Smooth muscle cell (in vitro differentiated cells): Measurements from ENCODE around the gene RANBP17. TPM values are rescaled to one million over a fixed set of nuclear protein-coding genes. Genes with fewer than 3 reads are reported as not detected.
A peak's percentile ranks its signal among the peaks of the same experiment; 100 is the strongest.
"Not testable (repeated sequence)": the region's sequence is repeated elsewhere in the genome, so short reads cannot be mapped to it uniquely, and the experiment has no call there.

Experiments used
- DNase-seq: peaks from one replicate; lab custom pipeline; 2025; ENCODE audit not compliant: unreplicated experiment; lab: John Stamatoyannopoulos, UW
- H2AFZ ChIP-seq: fragments of 200-600 bp; sonication (generic); 2 replicates; pipeline ENCODE4 v1.6.0; 2016; ENCODE audit warnings: antibody characterized with exemption, low read depth, mild to moderate bottlenecking
- H3F3A ChIP-seq: fragments of 200-600 bp; sonication (generic); 2 replicates; pipeline ENCODE4 v1.6.0; 2017; ENCODE audit warnings: antibody characterized with exemption, low read depth
- H3K27ac ChIP-seq: fragments of 200-600 bp; sonication (generic); 2 replicates; pipeline ENCODE4 v1.5.1; 2016; ENCODE audit warnings: low read depth, mild to moderate bottlenecking
- H3K27me3 ChIP-seq: fragments of 200-600 bp; sonication (generic); 2 replicates; pipeline ENCODE4 v1.6.1; 2016; ENCODE audit warnings: low read depth, mild to moderate bottlenecking
- H3K36me3 ChIP-seq: fragments of 200-600 bp; sonication (generic); 2 replicates; pipeline ENCODE4 v1.5.1; 2016; ENCODE audit warnings: low read depth
- H3K4me1 ChIP-seq: fragments of 200-600 bp; sonication (generic); 2 replicates; pipeline ENCODE4 v1.5.1; 2016; ENCODE audit warnings: low read depth
- H3K4me2 ChIP-seq: fragments of 200-600 bp; sonication (generic); 2 replicates; pipeline ENCODE4 v1.6.0; 2016; ENCODE audit warnings: mild to moderate bottlenecking
- H3K4me3 ChIP-seq: fragments of 200-600 bp; sonication (generic); 2 replicates; pipeline ENCODE4 v1.5.1; 2016; ENCODE audit warnings: mild to moderate bottlenecking
- H3K79me2 ChIP-seq: fragments of 200-600 bp; sonication (generic); 2 replicates; pipeline ENCODE4 v1.6.0; 2016; ENCODE audit warnings: low read depth, mild to moderate bottlenecking
- H3K9ac ChIP-seq: fragments of 200-600 bp; sonication (generic); 2 replicates; pipeline ENCODE4 v1.6.0; 2016; ENCODE audit warnings: low read depth
- H3K9me3 ChIP-seq: fragments of 200-600 bp; sonication (generic); replicated peaks from 2 replicates; pipeline ENCODE4 v1.5.1; 2016; ENCODE audit warnings: low read depth
- H4K20me1 ChIP-seq: fragments of 200-600 bp; sonication (generic); 2 replicates; pipeline ENCODE4 v1.6.0; 2016; ENCODE audit warnings: low read depth
- WGBS: methylation state at CpG from one replicate; pipeline ENCODE4 v1.1.7; 2016; ENCODE audit warnings: low lambda C conversion rate; 5-methylcytosine and 5-hydroxymethylcytosine counted together
- polyA plus RNA-seq: library from polyadenylated mRNA; unstranded; fragments of >200 nt; fragmentation: Nextera tagmentation; extraction: Ambion mirVana; gene quantifications from 2 replicates; pipeline ENCODE4 v1.2.1, GENCODE V29; 2016
- total RNA-seq: library from RNA; depleted of rRNA; stranded (reverse); fragments of >200 nt; gene quantifications from 2 replicates; pipeline ENCODE4 v1.2.3, GENCODE V29; 2014
- TF ChIP-seq, protein P1 (sequence below): fragments of 200-600 bp; sonication (generic); IDR thresholded peaks from 2 replicates; pipeline ENCODE4 v1.5.1; 2017; ENCODE audit warnings: borderline replicate concordance, mild to moderate bottlenecking, antibody characterized with exemption; ENCODE audit not compliant: insufficient read depth, poor library complexity, severe bottlenecking

RANBP17 gene
- total and polyA plus RNA-seq, 2 experiments from 2014 or later = 13.0 to 42.6 TPM

DNA sequence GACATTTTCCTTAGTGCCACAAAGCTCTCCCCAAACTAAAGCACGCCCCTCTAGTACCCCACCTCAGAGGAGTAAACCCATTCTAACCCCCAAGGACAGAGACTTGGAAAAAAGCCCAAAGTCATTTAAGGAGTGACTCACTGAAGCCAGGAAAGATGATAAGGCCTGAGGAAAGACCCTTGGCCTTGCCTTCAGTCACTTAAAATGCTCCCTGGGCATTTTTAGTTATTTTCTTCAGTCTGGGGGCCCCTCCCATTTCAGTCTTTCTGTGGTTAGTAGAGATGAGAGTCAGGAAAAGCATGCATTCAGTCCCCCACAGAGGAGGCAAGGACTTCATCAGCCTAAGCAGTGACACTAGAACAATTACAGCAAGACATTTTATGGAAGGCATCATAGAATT lies 433.5 kb downstream of the RANBP17 start:
- TF ChIP-seq, protein P1, sequence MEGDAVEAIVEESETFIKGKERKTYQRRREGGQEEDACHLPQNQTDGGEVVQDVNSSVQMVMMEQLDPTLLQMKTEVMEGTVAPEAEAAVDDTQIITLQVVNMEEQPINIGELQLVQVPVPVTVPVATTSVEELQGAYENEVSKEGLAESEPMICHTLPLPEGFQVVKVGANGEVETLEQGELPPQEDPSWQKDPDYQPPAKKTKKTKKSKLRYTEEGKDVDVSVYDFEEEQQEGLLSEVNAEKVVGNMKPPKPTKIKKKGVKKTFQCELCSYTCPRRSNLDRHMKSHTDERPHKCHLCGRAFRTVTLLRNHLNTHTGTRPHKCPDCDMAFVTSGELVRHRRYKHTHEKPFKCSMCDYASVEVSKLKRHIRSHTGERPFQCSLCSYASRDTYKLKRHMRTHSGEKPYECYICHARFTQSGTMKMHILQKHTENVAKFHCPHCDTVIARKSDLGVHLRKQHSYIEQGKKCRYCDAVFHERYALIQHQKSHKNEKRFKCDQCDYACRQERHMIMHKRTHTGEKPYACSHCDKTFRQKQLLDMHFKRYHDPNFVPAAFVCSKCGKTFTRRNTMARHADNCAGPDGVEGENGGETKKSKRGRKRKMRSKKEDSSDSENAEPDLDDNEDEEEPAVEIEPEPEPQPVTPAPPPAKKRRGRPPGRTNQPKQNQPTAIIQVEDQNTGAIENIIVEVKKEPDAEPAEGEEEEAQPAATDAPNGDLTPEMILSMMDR = no peak
- DNase-seq = no peak
- Histone ChIP-seq H3K27me3 (no peaks in the 10 kb centered on the region), H3F3A (peaks cover 14% of the 10 kb centered on the region), H3K4me2 (peak overlapping the region; percentile 61), H3K9me3 (no peaks in the 10 kb centered on the region), H3K36me3 (no peaks in the 10 kb centered on the region), H2AFZ (no peak overlapping the region), H3K9ac (no peak overlapping the region), H3K27ac (peak overlapping the region; percentile 59), H3K4me1 (peaks cover 6% of the 10 kb centered on the region), H4K20me1 (no peaks in the 10 kb centered on the region), H3K79me2 (no peaks in the 10 kb centered on the region), H3K4me3 (no peak overlapping the region)
- WGBS = 67% methylated on average over 1 of the region's 1 CpG

DNA sequence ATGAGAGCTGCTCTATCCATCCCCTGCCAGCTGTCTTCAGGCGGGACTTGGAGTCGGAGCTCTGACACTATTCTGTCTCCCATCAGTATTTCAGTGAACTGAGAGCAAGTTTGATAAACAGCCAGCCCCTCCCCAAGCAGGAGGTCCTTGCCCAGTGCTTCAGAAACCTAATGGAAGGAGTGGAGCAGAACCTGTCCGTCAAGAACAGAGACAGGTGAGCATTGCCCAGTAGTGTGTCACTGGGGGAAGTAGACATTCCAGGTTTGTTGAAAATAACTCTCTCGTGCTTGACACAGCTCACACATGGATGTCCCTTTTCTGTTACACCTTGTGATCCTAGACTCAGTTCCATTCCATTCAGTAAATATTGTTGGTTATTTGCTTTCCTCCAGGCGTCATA lies 434.0 kb downstream of the RANBP17 start:
- 78% methylated on average over 5 of the region's 5 CpGs for WGBS
- H3K79me2 ChIP-seq = no peaks in the 10 kb centered on the region
- H2AFZ ChIP-seq = no peak overlapping the region
- no peak overlapping the region for H3K9ac ChIP-seq
- TF ChIP-seq, protein P1 = no peak
- H3K4me1 ChIP-seq = peaks cover 6% of the 10 kb centered on the region
- peak overlapping the region; percentile 59 for H3K27ac ChIP-seq
- no peaks in the 10 kb centered on the region for H3K36me3 ChIP-seq
- no peak overlapping the region for H3K4me3 ChIP-seq
- H4K20me1 ChIP-seq = no peaks in the 10 kb centered on the region
- no peaks in the 10 kb centered on the region for H3K27me3 ChIP-seq
- no peak for DNase-seq
- H3K4me2 ChIP-seq = peak overlapping the region; percentile 61
- no peaks in the 10 kb centered on the region for H3K9me3 ChIP-seq
- peaks cover 14% of the 10 kb centered on the region for H3F3A ChIP-seq

DNA sequence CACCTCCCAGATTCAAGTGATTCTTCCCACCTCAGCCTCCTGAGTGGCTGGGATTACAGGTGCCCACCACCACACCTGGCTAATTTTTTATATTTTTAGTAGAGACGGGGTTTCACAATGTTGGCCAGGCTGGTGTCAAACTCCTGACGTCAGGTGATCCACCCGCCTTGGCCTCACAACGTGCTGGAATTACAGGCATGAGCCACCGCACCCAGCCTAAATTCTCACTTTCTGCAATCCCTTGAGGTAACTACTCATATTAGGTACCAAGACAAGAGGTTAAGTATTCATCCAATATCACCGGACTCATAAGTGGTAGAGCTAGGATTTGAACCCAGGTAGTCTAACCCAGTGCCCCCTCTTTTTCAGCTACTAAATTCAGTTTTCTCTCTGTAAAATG lies 436.1 kb downstream of the RANBP17 start:
- not testable (repeated sequence) for H4K20me1 ChIP-seq, H3K36me3 ChIP-seq, H3K9me3 ChIP-seq, H3K27ac ChIP-seq, H3K4me3 ChIP-seq, H2AFZ ChIP-seq, H3K4me2 ChIP-seq, H3K27me3 ChIP-seq, DNase-seq, H3K9ac ChIP-seq, H3K4me1 ChIP-seq, H3K79me2 ChIP-seq
- H3F3A ChIP-seq = peaks cover 14% of the 10 kb centered on the region
- 94% methylated on average over 6 of the region's 6 CpGs for WGBS

- H3K4me2 ChIP-seq = no peak overlapping the region
- 97% methylated on average over 4 of the region's 4 CpGs for WGBS
- H3K9me3 ChIP-seq = no peaks in the 10 kb centered on the region
Observed at GRCh38 chr5:171299228-171299627, 437.4 kb downstream of the RANBP17 start.

More at GRCh38 chr5:171299228-171299627, 437.4 kb downstream of the RANBP17 start:
- H3K4me3 ChIP-seq = no peak overlapping the region
- H3K9ac ChIP-seq = no peak overlapping the region
- H2AFZ ChIP-seq = no peak overlapping the region
- H3K36me3 ChIP-seq = no peaks in the 10 kb centered on the region
- H3K27me3 ChIP-seq = peaks cover 11% of the 10 kb centered on the region
- H3K4me1 ChIP-seq = peaks cover 6% of the 10 kb centered on the region
- no peak overlapping the region for H3K27ac ChIP-seq
- H4K20me1 ChIP-seq = no peaks in the 10 kb centered on the region
- H3K79me2 ChIP-seq = no peaks in the 10 kb centered on the region
- TF ChIP-seq, protein P1 = no peak
- peaks cover 14% of the 10 kb centered on the region for H3F3A ChIP-seq
- DNase-seq = no peak
